ENCODE measurements around the gene ANXA2R.
"Not testable (repeated sequence)": the region's sequence is repeated elsewhere in the genome, so short reads cannot be mapped to it uniquely, and the experiment has no call there.

ANXA2R gene

GRCh38 chr5:43060020-43060419 is 19.9 kb upstream of the ANXA2R start:
- DNase-seq = not testable (repeated sequence)

GRCh38 chr5:43055098-43055497 is 15.0 kb upstream of the ANXA2R start:
- not testable (repeated sequence) for DNase-seq

- no peak for DNase-seq
Observed at GRCh38 chr5:43051684-43052083, 11.6 kb upstream of the ANXA2R start.

GRCh38 chr5:43050384-43050783 is 10.3 kb upstream of the ANXA2R start:
- no peak for DNase-seq

GRCh38 chr5:43049236-43049635 is 9.1 kb upstream of the ANXA2R start:
- DNase-seq = no peak

- DNase-seq = no peak
Observed at GRCh38 chr5:43046474-43046873, 6.4 kb upstream of the ANXA2R start.

GRCh38 chr5:43045236-43045635 is 5.1 kb upstream of the ANXA2R start:
- DNase-seq = no peak

- no peak for DNase-seq
Observed at GRCh38 chr5:43044181-43044914, 4.2 kb upstream of the ANXA2R start.

GRCh38 chr5:43043400-43043756 is 3.3 kb upstream of the ANXA2R start:
- no peak for DNase-seq

GRCh38 chr5:43042626-43043399 is 2.7 kb upstream of the ANXA2R start:
- DNase-seq = peak; percentile 33

- DNase-seq = peak; percentile 43
Observed at GRCh38 chr5:43042176-43042625, 2.1 kb upstream of the ANXA2R start.

GRCh38 chr5:43041669-43042175 is 1.6 kb upstream of the ANXA2R start:
- peak; percentile 43 for DNase-seq

- no peak for DNase-seq
Observed at GRCh38 chr5:43041110-43041668, 1.1 kb upstream of the ANXA2R start.

GRCh38 chr5:43039471-43040286 is 440 bp downstream of the ANXA2R start:
- peak; percentile 38 for DNase-seq

- DNase-seq = no peak
Observed at GRCh38 chr5:43039152-43039470, 1.0 kb downstream of the ANXA2R start.

- no peak for DNase-seq
Observed at GRCh38 chr5:43038496-43038989, 1.6 kb downstream of the ANXA2R start.

- no peak for DNase-seq
Observed at GRCh38 chr5:43037636-43038495, 2.3 kb downstream of the ANXA2R start.

- DNase-seq = no peak
Observed at GRCh38 chr5:43036856-43037635, 3.1 kb downstream of the ANXA2R start.

- no peak for DNase-seq
Observed at GRCh38 chr5:43036409-43036808, 3.7 kb downstream of the ANXA2R start.

GRCh38 chr5:43034591-43034968 is 5.5 kb downstream of the ANXA2R start:
- DNase-seq = no peak

Data from GOT3 (cell line).